ENCODE data around the gene FRMD4A.

DNA sequence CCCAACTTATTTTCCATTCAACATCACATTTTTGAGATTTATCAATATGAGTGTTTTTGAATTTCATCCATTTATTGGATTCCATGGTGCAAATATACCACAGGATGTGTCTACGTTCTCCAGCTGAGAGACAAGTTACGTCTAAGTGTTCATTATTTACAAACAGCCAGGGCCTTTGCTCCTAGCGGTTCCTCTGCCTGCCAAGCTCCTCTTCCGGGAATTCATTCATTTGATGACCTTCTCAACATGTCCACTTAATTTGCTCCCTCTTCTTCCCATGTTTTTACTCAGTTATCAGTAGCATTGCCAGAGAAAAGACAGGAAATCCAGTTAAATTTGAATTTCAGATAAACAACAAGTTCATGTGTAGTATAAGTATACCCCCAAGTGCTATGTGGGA lies 422.2 kb downstream of the FRMD4A start:
- TF ChIP-seq, protein P1, sequence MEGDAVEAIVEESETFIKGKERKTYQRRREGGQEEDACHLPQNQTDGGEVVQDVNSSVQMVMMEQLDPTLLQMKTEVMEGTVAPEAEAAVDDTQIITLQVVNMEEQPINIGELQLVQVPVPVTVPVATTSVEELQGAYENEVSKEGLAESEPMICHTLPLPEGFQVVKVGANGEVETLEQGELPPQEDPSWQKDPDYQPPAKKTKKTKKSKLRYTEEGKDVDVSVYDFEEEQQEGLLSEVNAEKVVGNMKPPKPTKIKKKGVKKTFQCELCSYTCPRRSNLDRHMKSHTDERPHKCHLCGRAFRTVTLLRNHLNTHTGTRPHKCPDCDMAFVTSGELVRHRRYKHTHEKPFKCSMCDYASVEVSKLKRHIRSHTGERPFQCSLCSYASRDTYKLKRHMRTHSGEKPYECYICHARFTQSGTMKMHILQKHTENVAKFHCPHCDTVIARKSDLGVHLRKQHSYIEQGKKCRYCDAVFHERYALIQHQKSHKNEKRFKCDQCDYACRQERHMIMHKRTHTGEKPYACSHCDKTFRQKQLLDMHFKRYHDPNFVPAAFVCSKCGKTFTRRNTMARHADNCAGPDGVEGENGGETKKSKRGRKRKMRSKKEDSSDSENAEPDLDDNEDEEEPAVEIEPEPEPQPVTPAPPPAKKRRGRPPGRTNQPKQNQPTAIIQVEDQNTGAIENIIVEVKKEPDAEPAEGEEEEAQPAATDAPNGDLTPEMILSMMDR (IDR thresholded peaks at IDR 0.05), result no peak
- no peak for TF ChIP-seq POLR2A (IDR thresholded peaks at IDR 0.05)
